ENCODE results near the gene EFCAB6.

Gene EFCAB6

DNA sequence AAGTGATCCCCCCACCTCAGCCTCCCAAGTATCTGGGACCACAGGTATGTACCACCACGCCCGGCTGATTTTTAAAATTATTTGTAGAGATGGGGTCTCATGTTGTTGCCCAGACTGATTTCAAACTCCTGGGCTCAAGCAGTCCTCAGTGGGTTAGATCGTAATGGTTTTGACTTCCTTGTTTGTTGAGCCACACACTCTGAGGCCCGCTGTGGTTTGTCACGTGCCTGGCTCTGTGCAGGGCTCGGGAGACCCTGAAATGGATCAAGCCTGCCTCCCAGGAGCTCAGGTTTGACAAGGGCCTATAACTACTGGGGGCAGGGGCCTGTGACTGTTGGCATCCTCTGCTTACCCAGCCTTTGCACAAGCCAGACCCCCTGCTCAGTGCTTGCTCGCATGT is 332.1 kb downstream of the EFCAB6 start:
- no peak for DNase-seq
- Mint-ChIP-seq H3K27me3 (ENCODE audit: low read depth, poor library complexity) (no peaks in the 10 kb centered on the region), H3K4me1 (peaks cover 6% of the 10 kb centered on the region), H3K36me3 (ENCODE audit: low read depth) (no peaks in the 10 kb centered on the region), H3K27ac (no peak overlapping the region), H3K9me3 (no peaks in the 10 kb centered on the region), H3K4me3 (no peak overlapping the region)
- TF ChIP-seq, protein P1, sequence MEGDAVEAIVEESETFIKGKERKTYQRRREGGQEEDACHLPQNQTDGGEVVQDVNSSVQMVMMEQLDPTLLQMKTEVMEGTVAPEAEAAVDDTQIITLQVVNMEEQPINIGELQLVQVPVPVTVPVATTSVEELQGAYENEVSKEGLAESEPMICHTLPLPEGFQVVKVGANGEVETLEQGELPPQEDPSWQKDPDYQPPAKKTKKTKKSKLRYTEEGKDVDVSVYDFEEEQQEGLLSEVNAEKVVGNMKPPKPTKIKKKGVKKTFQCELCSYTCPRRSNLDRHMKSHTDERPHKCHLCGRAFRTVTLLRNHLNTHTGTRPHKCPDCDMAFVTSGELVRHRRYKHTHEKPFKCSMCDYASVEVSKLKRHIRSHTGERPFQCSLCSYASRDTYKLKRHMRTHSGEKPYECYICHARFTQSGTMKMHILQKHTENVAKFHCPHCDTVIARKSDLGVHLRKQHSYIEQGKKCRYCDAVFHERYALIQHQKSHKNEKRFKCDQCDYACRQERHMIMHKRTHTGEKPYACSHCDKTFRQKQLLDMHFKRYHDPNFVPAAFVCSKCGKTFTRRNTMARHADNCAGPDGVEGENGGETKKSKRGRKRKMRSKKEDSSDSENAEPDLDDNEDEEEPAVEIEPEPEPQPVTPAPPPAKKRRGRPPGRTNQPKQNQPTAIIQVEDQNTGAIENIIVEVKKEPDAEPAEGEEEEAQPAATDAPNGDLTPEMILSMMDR (IDR thresholded peaks at IDR 0.05), result no peak

DNA sequence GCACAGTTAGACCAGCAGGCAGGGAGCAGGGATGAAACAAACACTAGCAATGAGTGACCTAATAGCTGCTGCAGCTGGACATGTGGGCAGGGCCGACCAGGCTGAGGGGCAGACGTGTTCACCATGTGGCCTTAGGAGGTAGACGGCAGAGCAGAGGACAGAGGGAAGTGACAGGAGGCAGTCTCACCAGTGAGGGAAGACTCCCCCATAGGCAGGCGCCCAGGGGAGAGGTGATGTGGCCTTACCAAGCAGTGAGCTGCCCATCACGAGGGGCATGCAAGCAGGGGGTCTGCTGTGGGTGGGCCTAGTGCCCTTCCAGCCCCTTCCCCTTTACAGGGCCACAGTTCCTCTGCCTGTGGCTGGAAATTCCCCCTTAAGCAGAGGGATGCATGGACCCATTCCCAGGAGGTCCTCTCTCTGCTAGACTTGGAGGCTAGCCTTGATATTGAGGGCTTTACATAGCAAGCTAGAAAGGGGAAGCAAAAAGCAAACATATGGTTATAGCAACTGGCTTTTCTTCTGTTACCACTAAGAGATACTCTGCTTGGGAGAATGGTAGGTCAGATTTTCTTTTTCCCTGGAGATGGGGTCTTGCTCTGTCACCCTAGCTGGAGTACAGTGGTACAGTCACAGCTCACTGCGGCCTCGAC is 332.7 kb downstream of the EFCAB6 start:
- H3K27me3 Mint-ChIP-seq (ENCODE audit: low read depth, poor library complexity), result peaks cover 5% of the 10 kb centered on the region
- H3K36me3 Mint-ChIP-seq (ENCODE audit: low read depth), result no peaks in the 10 kb centered on the region
- H3K4me3 Mint-ChIP-seq, result no peak overlapping the region
- H3K9me3 Mint-ChIP-seq, result no peaks in the 10 kb centered on the region
- peaks cover 10% of the 10 kb centered on the region for H3K4me1 Mint-ChIP-seq
- DNase-seq, result no peak
- TF ChIP-seq, protein P1 (IDR thresholded peaks at IDR 0.05), result no peak
- no peak overlapping the region for H3K27ac Mint-ChIP-seq

Measured in nephron progenitor cell (in vitro differentiated cells).